ENCODE data around the gene DEK.

Gene DEK

GRCh38 chr6:18302561-18303439 is 38.5 kb upstream of the DEK start:
- H3K4me3 ChIP-seq (ENCODE audit: low read depth, low read length), result no peak overlapping the region
- no peak for DNase-seq (ENCODE audit: low read depth)
- in situ Hi-C loops (cut with HindIII; ENCODE audit: low sequenced_read_pairs), result no loop called here
- peak; percentile 17 for TF ChIP-seq CTCF (IDR thresholded peaks at IDR 0.05; ENCODE audit: low read depth, low read length, missing control alignments)

GRCh38 chr6:18293076-18293904 is 29.0 kb upstream of the DEK start:
- in situ Hi-C loops (cut with HindIII; ENCODE audit: low sequenced_read_pairs), result no loop called here
- DNase-seq (ENCODE audit: low read depth), result no peak
- TF ChIP-seq CTCF (IDR thresholded peaks at IDR 0.05; ENCODE audit: low read depth, low read length, missing control alignments), result no peak
- H3K4me3 ChIP-seq (ENCODE audit: low read depth, low read length), result no peak overlapping the region

- in situ Hi-C loops (cut with HindIII; ENCODE audit: low sequenced_read_pairs), result no loop called here
- TF ChIP-seq CTCF (IDR thresholded peaks at IDR 0.05; ENCODE audit: low read depth, low read length, missing control alignments), result no peak
- H3K4me3 ChIP-seq (ENCODE audit: low read depth, low read length), result no peak overlapping the region
- no peak for DNase-seq (ENCODE audit: low read depth)
Measured at GRCh38 chr6:18289283-18289682, 25.0 kb upstream of the DEK start.

GRCh38 chr6:18284261-18284660 is 19.9 kb upstream of the DEK start:
- DNase-seq (ENCODE audit: low read depth), result no peak
- in situ Hi-C loops (cut with HindIII; ENCODE audit: low sequenced_read_pairs), result no loop called here
- H3K4me3 ChIP-seq (ENCODE audit: low read depth, low read length), result no peak overlapping the region
- no peak for TF ChIP-seq CTCF (IDR thresholded peaks at IDR 0.05; ENCODE audit: low read depth, low read length, missing control alignments)

- no peak for DNase-seq (ENCODE audit: low read depth)
- TF ChIP-seq CTCF (IDR thresholded peaks at IDR 0.05; ENCODE audit: low read depth, low read length, missing control alignments), result no peak
- in situ Hi-C loops (cut with HindIII; ENCODE audit: low sequenced_read_pairs), result no loop called here
- no peak overlapping the region for H3K4me3 ChIP-seq (ENCODE audit: low read depth, low read length)
Measured at GRCh38 chr6:18281564-18281963, 17.2 kb upstream of the DEK start.

GRCh38 chr6:18280084-18280483 is 15.8 kb upstream of the DEK start:
- no peak for TF ChIP-seq CTCF (IDR thresholded peaks at IDR 0.05; ENCODE audit: low read depth, low read length, missing control alignments)
- in situ Hi-C loops (cut with HindIII; ENCODE audit: low sequenced_read_pairs), result no loop called here
- no peak overlapping the region for H3K4me3 ChIP-seq (ENCODE audit: low read depth, low read length)
- DNase-seq (ENCODE audit: low read depth), result no peak

Data from astrocyte of the cerebellum (primary cell).